Activated CD4-positive, alpha-beta T cell treated with anti-CD3 and anti-CD28 coated beads for 1 hour (primary cell): ENCODE data around the gene SPCS2.
"Not testable (repeated sequence)": the region's sequence is repeated elsewhere in the genome, so short reads cannot be mapped to it uniquely, and the experiment has no call there.

ENCODE experiments used
- DNase-seq: peaks from one replicate; pipeline ENCODE4 v3.0.0-alpha.2; 2020

Gene SPCS2

GRCh38 chr11:74950374-74950969 is 1.4 kb downstream of the SPCS2 start:
- DNase-seq: no peak

- DNase-seq: no peak
Observed at GRCh38 chr11:74951226-74951625, 2.2 kb downstream of the SPCS2 start.

- DNase-seq: no peak
Observed at GRCh38 chr11:74952752-74953151, 3.7 kb downstream of the SPCS2 start.

- DNase-seq: no peak
Observed at GRCh38 chr11:74953451-74953850, 4.4 kb downstream of the SPCS2 start.

- no peak for DNase-seq
Observed at GRCh38 chr11:74954199-74954598, 5.1 kb downstream of the SPCS2 start.

GRCh38 chr11:74956397-74957015 is 7.4 kb downstream of the SPCS2 start:
- DNase-seq: no peak

GRCh38 chr11:74957937-74958629 is 9.0 kb downstream of the SPCS2 start:
- no peak for DNase-seq

GRCh38 chr11:74960128-74960527 is 11.1 kb downstream of the SPCS2 start:
- not testable (repeated sequence) for DNase-seq

- DNase-seq: no peak
Observed at GRCh38 chr11:74966651-74967050, 17.6 kb downstream of the SPCS2 start.

GRCh38 chr11:74970852-74971395 is 21.9 kb downstream of the SPCS2 start:
- no peak for DNase-seq

- DNase-seq: no peak
Observed at GRCh38 chr11:74971424-74971823, 22.4 kb downstream of the SPCS2 start.

GRCh38 chr11:74978041-74978440 is 29.0 kb downstream of the SPCS2 start:
- DNase-seq: no peak

GRCh38 chr11:74980634-74981033 is 31.6 kb downstream of the SPCS2 start:
- DNase-seq: no peak

GRCh38 chr11:74981888-74982287 is 32.8 kb downstream of the SPCS2 start:
- no peak for DNase-seq

GRCh38 chr11:74984070-74984469 is 35.0 kb downstream of the SPCS2 start:
- DNase-seq: no peak

- no peak for DNase-seq
Observed at GRCh38 chr11:74984730-74985129, 35.7 kb downstream of the SPCS2 start.

- DNase-seq: peak; percentile 75
Observed at GRCh38 chr11:74988541-74989259, 39.6 kb downstream of the SPCS2 start, which contains the start of gene NEU3. NEU3 (plus strand) TSS chr11:74988933; CDS start chr11:74989061, 128 bp downstream.

- DNase-seq: no peak
Observed at GRCh38 chr11:74989260-74989638, 40.2 kb downstream of the SPCS2 start.

- DNase-seq: not testable (repeated sequence)
Observed at GRCh38 chr11:74990150-74990549, 41.1 kb downstream of the SPCS2 start.

- DNase-seq: no peak
Observed at GRCh38 chr11:74990941-74991340, 41.9 kb downstream of the SPCS2 start.

- no peak for DNase-seq
Observed at GRCh38 chr11:74992852-74993251, 43.8 kb downstream of the SPCS2 start.

GRCh38 chr11:75000975-75001354 is 51.9 kb downstream of the SPCS2 start:
- DNase-seq: no peak

GRCh38 chr11:75001686-75002085 is 52.6 kb downstream of the SPCS2 start:
- DNase-seq: no peak
